Fibroblast of pulmonary artery (primary cell): ENCODE measurements around the gene OSBPL8.

Experiments used
- DNase-seq: peaks from one replicate; pipeline ENCODE4 v3.0.0-alpha.2; 2010; ENCODE audit warnings: low read depth
- H3K4me3 ChIP-seq: replicated peaks from 2 replicates; pipeline ENCODE4 v1.5.1; 2011; ENCODE audit warnings: low read depth, mild to moderate bottlenecking, control low read depth, low read length, moderate library complexity
- CTCF ChIP-seq: IDR thresholded peaks from 2 replicates; pipeline ENCODE4 v1.5.1; 2011; ENCODE audit warnings: mild to moderate bottlenecking, control low read depth, low read length, inconsistent platforms; ENCODE audit errors: missing control alignments

Gene OSBPL8

GRCh38 chr12:76308866-76309265, 250.7 kb downstream of the OSBPL8 start:
- TF ChIP-seq CTCF: no peak
- DNase-seq: no peak
- no peak overlapping the region for H3K4me3 ChIP-seq

- no peak for DNase-seq
- no peak overlapping the region for H3K4me3 ChIP-seq
- no peak for TF ChIP-seq CTCF
These were observed 252.5 kb downstream of the OSBPL8 start for GRCh38 chr12:76307083-76307482.

GRCh38 chr12:76303989-76304460, 255.5 kb downstream of the OSBPL8 start:
- H3K4me3 ChIP-seq: no peak overlapping the region
- TF ChIP-seq CTCF: no peak
- no peak for DNase-seq

- no peak overlapping the region for H3K4me3 ChIP-seq
- no peak for TF ChIP-seq CTCF
- DNase-seq: no peak
These were observed 256.2 kb downstream of the OSBPL8 start for GRCh38 chr12:76303365-76303764.
